Activated CD4-positive, CD25-positive, alpha-beta regulatory T cell treated with anti-CD3 and anti-CD28 coated beads, Interleukin-2, amount 50 U/mL, for 16 hours (primary cell): Measurements from ENCODE around the gene MED9.

ENCODE experiments used
- DNase-seq: peaks from one replicate; pipeline ENCODE4 v3.0.0-alpha.2; 2020; ENCODE audit warnings: low read depth, low spot score

The MED9 gene

GRCh38 chr17:17503566-17504130 is 26.8 kb downstream of the MED9 start:
- DNase-seq = no peak

- no peak for DNase-seq
Observed at GRCh38 chr17:17504341-17505140, 27.7 kb downstream of the MED9 start.

GRCh38 chr17:17505151-17505550 is 28.4 kb downstream of the MED9 start:
- no peak for DNase-seq

- DNase-seq = no peak
Observed at GRCh38 chr17:17505610-17506171, 28.9 kb downstream of the MED9 start.

GRCh38 chr17:17506181-17506741 is 29.5 kb downstream of the MED9 start:
- no peak for DNase-seq

GRCh38 chr17:17506893-17507464 is 30.2 kb downstream of the MED9 start:
- no peak for DNase-seq

GRCh38 chr17:17507465-17508011 is 30.7 kb downstream of the MED9 start:
- DNase-seq = no peak

- no peak for DNase-seq
Observed at GRCh38 chr17:17508019-17508535, 31.3 kb downstream of the MED9 start.

- no peak for DNase-seq
Observed at GRCh38 chr17:17508646-17509591, 32.1 kb downstream of the MED9 start.

- no peak for DNase-seq
Observed at GRCh38 chr17:17509601-17510425, 33.0 kb downstream of the MED9 start.

- no peak for DNase-seq
Observed at GRCh38 chr17:17510456-17511292, 33.9 kb downstream of the MED9 start.

- DNase-seq = no peak
Observed at GRCh38 chr17:17511293-17511741, 34.5 kb downstream of the MED9 start.

GRCh38 chr17:17511881-17512858 is 35.4 kb downstream of the MED9 start:
- DNase-seq = no peak

GRCh38 chr17:17512866-17513265 is 36.1 kb downstream of the MED9 start:
- no peak for DNase-seq

- DNase-seq = no peak
Observed at GRCh38 chr17:17513626-17514025, 36.8 kb downstream of the MED9 start.

- DNase-seq = no peak
Observed at GRCh38 chr17:17514361-17514992, 37.7 kb downstream of the MED9 start.
